Adrenal gland (tissue), 5 donors: ENCODE measurements around the gene TMEM184B.

ENCODE experiments used
- POLR2A ChIP-seq, 2 donors: fragments of 450-650 bp; IDR thresholded peaks; one replicate each; pipeline ENCODE4 v1.6.1; 2017; ENCODE audit warnings: antibody characterized with exemption in 2 of 2, mild to moderate bottlenecking in 2 of 2, moderate library complexity in 1 of 2
- TF ChIP-seq, protein P1 (sequence below), 6 experiments: fragments of 450-650 bp in 4 of 6; fragments of 200-600 bp in 2 of 6; sonication (generic) in 1 of 6; IDR thresholded peaks; 1 replicate in 5 of 6; 2 replicates in 1 of 6; pipeline versions ENCODE4 v1.5.1 to v1.8.0; 2016 to 2021; ENCODE audit warnings: antibody characterized with exemption in 6 of 6, mild to moderate bottlenecking in 2 of 6, moderate library complexity in 1 of 6
- donor health status: DM: no; HTN: no; CAD: no.

DNA sequence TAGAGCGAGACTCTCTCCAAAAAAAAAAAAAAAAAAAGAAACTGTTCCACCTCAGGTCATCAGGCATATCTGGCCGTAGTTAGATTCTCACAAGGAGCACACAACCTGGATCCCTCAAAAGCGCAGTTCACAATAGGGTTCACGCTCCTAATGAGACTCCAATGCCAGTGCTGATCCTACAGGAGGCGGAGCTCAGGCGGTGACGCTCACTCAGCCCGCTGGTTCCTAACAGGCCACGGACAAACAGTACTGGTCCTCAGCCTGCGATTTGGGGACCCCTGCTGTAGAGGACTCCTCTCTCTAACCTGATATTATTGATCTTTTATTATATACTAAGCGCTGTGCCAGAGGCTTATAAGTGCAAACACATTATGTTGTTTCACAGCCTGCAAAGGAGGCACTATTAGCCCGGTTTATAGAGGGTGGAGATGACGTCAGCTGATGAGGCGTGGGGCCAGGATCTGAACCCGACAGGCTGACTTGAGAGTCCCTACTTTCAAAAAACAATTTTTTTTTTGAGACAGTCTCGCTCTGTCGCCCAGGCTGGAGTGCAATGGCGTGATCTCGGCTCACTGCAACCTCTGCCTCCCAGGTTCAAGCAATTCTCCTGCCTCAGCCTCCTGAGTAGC lies 75.9 kb downstream of the TMEM184B start:
- TF ChIP-seq, protein P1, sequence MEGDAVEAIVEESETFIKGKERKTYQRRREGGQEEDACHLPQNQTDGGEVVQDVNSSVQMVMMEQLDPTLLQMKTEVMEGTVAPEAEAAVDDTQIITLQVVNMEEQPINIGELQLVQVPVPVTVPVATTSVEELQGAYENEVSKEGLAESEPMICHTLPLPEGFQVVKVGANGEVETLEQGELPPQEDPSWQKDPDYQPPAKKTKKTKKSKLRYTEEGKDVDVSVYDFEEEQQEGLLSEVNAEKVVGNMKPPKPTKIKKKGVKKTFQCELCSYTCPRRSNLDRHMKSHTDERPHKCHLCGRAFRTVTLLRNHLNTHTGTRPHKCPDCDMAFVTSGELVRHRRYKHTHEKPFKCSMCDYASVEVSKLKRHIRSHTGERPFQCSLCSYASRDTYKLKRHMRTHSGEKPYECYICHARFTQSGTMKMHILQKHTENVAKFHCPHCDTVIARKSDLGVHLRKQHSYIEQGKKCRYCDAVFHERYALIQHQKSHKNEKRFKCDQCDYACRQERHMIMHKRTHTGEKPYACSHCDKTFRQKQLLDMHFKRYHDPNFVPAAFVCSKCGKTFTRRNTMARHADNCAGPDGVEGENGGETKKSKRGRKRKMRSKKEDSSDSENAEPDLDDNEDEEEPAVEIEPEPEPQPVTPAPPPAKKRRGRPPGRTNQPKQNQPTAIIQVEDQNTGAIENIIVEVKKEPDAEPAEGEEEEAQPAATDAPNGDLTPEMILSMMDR (IDR thresholded peaks at IDR 0.05): no peak
- TF ChIP-seq POLR2A (IDR thresholded peaks at IDR 0.05): no peak
